HG03432 (cell line): ENCODE measurements around the gene SLC17A9.

Source experiments
- ATAC-seq: cut with Tn5 transposase; IDR thresholded peaks from one replicate; pipeline ENCODE4 v1.9.1; 2021; ENCODE audit warnings: mild to moderate bottlenecking, moderate library complexity; ENCODE audit not compliant: unreplicated experiment

Gene SLC17A9

DNA sequence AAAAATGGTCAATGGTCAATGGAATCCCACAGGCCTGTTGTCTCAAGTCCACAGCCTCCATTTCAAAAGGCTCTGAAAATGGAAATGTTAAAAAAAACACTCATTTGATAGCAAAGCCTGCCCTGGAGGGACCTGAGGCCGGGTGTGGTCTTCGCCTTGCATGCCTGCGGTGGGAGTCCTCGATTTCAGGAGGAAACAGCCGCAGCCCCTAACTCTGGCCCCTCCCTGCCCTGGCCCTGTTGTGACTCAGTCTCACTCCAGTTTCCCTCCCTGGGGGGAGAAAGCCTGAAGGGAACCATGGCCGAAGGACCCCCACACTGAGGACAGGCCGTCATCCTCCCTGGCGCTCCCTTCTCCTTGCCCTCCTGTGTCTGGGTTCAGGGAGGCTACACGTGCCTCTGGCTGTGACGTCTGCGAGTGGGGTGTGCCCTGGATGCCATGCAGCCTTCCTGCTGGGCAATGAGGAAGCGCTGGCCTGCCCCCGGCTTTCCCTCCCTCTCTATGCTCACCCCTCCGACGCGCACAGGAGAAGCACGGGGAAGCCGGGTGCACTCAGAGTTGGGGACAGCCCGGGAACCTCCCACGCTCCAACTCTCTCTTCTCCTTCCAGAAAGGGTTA, 45.0 kb downstream of the SLC17A9 start:
- ATAC-seq: no peak

DNA sequence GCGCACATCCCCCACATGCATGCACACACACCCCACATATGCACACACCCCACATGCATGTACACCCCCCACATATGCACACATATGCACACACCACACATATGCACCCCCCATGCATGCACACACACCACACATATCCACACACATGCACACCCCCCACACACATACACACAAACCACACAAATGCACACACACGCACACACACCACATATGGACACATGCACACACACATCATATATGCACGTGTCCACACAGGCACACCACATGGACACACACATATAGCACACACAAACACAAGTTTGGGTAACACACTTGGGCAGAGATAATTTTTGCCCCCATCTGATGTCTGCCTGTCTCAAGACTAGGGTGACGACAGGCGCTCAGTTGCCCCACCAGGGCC, 45.9 kb downstream of the SLC17A9 start:
- ATAC-seq: no peak

DNA sequence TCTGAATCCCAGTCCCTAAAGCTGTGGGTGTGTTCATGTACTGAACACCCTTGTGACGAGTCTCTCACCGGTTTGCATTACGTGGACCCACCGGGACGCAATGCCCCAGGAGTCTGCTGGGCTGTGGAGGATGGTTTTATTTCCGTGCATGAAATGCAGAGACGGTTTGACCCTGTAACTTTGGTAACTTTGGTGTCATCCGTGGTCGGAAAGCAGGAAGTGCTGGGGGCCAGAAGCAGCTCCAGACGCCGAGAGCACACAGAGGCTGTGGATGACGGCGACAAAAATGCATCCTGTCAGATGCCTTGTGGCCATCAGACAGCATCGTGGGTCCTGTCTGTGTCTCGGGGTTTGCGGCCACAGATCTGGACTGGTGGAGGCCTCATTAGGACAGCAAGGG, 47.1 kb downstream of the SLC17A9 start:
- no peak for ATAC-seq

DNA sequence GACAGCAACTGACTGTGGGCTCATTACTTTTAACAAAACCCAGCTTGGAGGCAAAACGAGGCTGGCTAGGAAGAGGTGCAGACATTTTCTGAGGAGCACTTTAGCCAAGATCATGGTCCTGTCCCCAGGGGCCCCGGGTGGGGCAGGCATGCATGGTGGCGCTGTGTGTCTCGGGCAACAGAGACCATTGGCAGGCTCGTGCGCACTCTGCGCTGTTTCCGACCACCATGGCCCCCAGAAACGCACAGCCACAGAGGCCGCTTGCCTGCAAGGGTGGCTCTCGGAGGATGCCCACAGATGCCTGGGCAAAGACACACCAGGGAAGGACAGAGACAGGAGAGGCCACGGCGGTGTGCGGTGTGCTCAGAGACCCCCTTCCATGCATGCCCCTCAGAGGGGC, 47.5 kb downstream of the SLC17A9 start:
- ATAC-seq: no peak

DNA sequence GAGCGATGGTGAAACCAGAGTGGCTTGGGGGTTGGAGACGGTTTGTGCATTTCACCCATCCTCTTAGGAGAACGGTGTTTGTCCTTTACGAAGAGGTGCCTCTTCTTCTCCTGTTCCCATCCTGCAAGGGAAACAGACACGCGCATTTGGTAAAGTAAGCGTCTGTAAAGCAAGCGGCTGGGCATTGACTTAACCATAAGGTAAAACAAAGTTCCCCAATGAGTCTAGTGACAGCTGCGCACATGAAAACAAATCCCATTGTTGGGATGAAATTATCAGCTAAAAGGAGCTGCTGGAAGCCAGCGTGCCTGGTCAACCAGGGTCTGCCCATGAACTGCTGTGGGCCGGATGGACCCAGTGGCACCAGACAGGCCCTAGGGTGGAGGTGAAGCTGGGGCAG, 48.4 kb downstream of the SLC17A9 start:
- ATAC-seq: no peak

DNA sequence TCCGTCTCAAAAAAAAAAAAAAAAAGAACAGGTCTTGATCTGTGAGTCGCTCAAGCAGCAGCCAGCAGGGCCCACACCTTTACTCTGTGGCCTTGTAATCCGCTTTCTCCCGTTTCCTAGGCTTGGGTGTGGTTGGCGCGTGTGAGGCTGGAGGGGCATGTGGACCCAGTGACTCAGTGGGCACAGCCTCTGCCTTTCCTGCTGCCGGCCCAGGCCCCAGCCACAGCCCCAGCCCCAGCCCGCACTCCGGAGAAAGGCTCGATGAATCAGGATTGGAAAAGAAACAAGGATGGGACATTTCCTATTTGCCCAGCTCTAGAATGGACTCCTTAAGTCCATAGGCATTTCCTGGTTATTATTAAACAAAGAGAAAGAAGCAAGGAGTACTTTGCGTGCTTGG, 50.0 kb downstream of the SLC17A9 start:
- ATAC-seq: no peak

DNA sequence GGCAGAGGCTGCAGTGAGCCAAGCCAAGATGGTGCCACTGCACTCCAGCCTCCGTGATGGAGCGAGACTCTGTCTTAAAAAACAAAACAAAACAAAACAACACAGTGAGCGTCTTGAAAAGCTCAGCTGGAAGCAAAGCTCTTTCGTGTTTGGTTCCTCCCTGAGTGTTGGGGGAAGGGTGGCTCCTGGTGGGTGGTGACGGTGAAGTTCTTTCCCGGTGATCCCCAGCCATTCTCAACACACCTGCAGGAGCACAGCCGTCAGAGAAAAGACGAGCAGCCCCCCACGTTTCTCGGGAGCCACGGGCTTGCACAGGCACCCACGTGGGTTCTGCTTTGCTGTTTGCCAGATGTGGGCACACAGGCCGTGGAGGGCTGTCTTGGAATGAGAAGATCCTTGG, 51.0 kb downstream of the SLC17A9 start:
- ATAC-seq: no peak

DNA sequence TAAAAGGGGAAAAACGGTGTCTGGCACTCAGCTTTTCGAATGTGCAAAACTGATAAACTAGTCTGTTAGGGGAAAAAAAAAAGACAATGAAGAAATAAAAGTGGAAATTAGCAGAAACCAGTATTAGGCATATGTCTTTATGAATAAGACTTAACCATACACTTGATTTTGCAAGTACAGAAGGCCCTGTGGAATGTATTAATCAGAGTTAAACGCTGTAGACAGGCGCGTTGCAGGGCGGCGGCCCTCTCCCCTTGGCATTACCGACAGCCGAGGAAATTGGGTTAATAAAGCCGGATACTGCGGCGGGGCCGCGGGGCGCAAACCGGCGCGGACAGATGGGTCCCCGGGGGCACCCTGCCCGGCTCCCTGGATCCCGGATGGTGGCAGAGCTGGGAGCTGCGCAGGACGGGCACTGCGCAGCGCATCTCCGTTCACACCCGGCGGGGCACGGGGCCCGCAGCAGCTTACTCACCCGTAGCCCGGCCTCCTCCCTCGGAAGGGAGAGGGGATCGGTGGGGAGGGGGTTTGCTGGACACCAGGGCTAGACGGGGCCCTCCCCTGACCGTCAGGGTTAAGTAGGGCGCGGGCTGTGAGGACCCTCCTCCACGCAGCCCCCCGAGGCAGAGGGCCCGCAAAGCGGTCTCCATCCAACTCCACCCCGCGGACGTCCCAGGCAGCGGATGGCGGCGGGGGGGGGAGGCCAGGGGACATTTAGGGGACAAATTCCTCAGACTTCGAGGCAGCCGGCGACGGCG, 52.3 kb downstream of the SLC17A9 start:
- ATAC-seq: no peak

DNA sequence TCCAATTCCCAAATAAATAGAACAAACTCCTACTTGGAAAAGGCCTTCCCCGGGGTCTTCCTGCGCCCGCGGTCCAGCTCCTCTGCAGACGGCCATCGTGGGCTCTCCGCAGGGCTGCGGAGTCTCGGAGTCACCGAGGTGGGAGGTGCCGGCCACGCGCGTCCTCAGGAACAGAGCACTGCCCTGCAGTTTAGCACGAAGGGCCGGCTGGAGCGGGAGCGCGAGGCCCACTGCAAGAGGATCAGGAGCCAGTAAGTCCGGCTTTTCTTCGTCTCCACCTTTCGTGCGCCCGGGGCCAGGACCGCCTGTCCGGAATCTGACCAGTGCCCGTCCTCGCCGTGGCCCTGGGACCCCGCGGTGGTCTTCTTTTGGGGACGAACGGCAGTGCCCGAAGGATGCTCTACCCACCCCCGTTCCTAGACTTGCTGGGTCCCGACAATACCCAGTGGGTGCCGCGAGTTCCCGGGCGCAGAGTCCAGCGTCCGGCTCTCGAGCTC, 52.9 kb downstream of the SLC17A9 start:
- ATAC-seq: no peak

DNA sequence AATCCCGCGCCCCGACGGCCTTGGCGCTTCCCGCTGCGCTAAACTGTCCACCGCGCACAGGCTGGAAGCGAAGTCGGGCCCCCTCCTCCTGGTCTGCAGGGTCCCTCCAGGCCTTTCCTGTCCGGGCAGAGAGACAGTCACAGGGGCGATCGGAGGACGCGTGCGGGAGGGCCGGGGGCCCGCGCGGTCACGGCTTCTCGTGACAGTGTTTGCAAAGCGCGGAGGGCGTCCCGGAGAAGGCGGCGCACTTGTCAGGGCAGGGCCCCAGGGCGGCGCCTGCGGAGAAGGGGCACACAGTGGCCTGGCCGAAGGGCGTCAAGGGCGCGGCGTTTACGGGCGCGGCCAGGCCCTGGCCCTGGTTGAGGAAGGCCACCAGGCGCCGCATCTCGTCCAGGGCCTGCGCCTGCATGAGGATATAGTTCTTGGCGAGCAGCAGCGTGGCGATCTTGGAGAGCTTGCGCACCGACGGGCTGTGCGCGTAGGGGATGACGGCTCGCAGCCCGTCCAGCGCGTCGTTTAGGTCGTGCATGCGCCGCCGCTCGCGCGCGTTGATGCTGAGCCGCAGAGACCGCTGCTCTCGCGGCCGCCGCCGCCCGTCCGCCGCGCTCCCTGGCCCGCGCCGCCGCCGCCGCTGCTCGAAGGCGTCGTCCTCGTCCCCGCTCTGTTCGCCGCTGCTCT, 53.5 kb downstream of the SLC17A9 start:
- no peak for ATAC-seq

DNA sequence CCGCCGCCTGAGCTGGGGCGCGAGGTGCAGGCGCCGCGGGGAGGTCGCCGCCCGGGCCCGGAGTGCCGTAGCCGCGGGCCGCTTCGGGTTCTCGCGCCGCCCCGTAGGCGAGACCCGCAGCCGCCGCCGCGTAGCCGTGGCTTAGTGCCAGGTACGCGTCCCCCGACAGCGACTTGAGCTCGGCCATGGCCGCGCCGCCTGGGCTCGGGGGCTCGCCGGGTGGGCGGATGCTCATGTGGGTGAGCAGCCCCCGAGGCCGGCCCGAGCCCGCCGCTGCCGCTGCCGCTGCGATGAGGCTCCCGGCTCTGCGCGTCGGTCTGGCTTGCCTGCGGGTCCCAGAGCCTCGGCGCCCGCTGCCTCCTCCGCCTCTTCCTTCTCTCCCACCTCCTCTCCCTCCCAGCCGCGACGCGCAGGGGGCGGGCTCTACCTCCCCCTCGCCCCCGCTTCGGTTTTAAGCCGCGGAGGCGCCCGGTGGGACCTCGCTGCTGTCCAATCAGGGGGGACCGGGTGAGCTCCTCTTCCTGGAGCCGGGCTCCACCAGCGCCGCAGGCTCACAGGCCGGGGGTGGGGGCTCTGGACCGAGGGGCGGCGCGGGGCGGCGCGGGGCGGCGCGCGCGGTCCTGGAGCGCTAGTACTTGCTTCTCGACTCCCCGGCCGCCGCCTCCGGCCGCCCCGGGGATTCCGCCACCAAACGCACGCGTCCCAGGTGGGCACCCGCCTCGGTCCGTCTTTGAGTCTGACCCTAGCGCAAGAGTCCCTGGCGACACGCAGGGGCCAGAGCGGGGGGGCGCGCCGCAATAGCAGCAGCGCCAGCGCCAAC, 54.2 kb downstream of the SLC17A9 start, which contains the start of gene BHLHE23:
BHLHE23 (minus strand) TSS at position 425 of the 820 bp plus-strand sequence; CDS start at position 235, 190 bp downstream.
- ATAC-seq: no peak

DNA sequence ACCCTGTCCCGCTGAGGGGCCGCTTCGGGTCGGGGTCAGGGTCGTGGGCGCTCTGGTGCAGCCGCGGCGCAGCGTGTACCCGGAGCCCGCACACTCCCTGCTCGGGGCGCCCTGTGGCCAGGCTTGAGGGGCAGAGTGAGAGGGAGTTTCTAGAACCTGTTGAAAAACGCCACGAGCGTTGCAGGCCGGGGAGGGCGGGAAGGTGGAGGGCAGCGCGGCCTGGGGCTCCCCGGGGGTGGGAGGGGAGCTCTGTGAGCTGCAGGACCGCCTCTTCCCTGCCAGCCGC, 54.8 kb downstream of the SLC17A9 start:
- no peak for ATAC-seq

DNA sequence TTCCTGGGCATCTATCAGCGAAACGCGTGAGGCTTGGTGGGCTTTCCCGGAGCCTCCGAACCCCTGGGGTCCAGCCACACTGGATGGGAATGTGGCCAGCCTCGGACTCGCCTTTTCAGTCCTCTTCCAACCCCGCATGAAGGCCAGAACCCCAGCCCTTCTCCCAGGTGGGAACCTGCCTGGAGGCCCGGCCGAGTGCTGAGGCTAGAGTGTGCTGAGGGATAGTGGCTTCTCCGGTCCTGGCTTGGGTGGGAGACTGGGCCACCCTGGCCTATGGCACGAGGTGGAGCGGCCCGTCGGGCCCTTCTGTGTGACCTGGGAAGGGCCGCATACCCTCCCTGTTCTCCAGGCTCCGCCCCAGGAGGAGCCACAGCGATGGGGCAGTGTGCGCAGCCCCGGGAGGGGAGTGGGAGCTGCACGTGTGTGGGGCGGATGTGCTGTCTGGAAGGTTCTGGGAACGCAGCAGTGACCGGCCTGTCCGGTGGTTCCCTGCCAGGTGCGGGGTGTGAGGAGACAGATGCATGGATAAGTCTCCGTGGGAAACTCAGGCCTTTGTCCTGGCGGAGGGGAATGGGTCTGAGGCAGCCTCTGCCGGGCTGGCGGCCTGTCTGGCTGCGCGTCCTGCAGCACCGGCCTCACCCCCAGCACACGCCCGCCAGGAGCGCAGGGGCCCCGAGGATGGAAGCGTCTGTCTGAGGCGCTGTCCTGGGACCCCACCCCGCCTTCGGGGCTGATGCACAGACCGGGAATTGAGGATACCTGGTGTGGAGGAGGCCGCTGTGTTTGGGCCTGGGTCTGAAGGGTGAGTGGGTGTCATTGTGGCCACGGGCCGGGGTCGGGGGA, 55.4 kb downstream of the SLC17A9 start:
- ATAC-seq: no peak

DNA sequence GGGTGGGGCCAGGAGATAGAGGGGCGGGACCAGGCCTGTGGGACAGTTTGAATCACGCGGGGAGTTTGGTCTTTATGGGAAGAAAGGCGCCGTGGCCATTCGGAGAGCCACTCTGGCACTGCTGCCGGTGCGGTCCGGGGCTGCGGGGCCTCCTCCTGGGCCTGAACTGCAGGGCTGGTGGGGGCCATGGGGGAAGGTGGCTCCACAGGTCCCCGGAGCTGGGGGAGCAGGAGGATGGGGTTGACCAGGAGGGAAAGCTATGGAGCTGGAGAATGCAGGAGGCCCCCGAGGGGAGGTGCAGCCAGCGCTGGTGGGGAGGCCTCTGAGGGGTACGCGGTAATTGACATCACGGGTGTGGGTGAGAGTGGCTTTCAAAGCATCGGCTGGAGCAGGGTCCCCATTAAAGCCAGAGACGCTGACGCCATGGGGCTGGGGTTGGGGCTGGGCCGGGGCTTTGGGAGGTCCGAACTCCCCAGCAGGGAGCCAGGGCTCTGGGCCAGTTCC, 56.1 kb downstream of the SLC17A9 start:
- no peak for ATAC-seq

DNA sequence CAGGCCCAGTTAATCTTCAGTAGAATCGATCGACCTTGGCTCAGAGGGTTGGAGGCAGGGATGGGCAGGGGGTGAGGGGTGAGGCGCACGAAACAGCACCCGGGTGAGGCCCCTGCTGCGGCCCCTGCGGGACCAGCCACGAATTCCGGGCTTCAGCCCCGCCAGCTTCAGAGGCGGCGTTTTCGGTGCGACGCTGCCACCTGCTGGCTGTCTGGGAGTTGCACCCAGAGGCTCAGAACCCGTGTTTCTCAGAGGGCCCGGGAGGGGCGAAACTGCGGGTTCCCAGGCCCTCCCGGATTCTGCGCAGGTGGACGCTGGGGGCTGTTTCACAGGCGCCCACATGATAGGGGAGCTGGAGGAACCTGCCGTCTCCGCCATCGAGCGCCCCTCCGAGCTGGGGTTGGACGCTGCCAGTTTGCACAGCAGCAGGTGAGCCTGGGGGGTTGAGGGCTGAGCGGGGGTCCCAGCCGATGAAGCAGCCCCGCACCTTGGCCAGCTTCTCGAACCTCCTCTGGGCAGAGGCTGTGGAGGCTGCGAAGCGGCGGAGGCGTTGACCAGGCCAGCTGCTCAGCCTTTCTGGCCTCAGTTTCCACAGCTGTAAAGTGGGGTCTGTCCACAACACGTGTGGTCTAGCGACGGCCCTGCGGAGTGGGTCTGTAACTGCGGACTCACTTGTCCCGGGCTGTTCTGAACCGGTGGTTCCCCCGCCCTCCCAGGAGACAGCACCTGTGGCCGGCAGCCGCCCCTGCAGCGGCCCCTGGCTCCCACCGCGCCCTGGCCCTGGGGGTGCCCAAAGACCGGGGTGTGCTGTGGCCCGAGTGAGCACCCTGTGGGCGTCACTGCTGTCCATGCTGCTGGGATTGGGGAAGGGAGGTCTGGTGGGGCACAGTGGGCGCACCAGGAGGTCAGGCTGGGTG, 56.8 kb downstream of the SLC17A9 start:
- peak; percentile 53 for ATAC-seq

DNA sequence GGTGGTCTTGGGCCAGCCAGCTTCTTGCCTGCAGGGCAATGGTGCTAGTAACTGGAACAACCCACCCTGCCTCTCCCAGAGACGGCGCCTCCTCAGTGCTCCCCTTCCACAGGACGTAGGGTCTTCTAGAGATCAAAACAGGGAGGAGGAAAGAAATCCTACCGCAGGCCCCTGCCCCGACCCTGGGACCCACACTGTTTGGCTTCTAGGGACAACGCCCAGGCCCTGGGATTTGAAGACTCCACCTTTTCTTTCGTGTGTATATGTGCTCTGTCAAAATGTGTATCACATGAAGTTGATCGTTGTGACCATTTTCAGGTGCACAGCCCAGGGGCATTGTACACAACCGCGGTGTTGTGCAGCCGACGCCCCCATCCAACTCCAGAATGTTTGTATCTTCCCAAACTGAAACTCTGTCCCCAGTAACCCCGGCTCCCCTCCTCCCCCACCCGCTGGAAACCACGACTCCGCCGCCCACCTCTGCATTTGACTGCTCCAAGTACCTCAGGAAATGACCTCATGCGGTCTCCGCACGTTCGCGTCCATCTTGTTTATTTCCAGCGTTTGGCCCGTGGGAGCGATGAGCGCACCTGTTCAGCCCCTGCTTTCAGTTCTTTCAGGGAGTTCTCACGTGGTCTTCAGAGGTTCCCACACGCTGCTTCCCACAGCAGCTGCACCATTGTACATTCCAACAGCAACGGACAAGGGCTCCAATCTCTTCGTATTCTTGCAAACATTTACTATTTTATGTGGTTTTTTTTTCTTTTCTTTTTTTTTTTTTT, 57.7 kb downstream of the SLC17A9 start:
- ATAC-seq: peak; percentile 50

DNA sequence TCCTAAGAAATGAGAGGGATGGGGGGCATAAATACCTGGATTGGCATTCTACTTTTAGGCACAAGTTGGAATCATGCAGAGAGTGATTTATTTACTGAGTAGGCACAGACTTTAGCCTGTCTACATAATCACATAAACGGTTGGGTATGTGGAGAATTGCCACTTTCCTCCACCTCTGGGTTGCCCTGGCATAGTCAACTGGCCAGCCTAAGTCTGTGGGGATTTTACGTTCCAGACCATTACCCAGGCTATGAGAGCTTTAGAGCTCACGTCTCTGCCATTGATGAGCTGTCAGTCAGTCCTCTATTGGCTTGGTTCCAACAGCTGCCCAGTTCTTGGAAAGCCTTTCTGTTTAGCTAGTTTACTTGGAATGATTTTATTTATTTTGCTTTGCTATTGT, 59.3 kb downstream of the SLC17A9 start:
- ATAC-seq: no peak

DNA sequence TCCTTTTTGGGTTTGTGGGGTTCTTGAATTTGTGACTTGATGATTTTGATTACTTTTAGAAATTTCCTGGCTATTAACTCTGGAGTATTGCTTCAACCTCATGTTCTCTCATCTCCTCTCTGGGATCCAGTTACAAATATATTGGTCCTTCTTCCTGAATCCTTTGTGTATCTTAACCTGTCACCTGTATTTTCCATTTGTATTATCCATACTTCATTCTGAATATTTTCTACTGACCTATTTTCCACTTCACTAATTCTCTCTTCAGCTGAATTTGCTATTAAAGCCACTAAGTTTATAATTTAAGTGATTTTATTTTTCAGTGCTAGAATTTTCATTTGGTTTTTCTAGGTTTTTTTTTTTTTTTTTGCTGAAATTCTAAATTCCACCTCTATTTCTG, 60.7 kb downstream of the SLC17A9 start:
- no peak for ATAC-seq
